Left hindlimb (tissue), 1 donor: ENCODE results near the gene ALPK1.
A peak's percentile ranks its signal among the peaks of the same experiment; 100 is the strongest.
"Not testable (repeated sequence)": the region's sequence is repeated elsewhere in the genome, so short reads cannot be mapped to it uniquely, and the experiment has no call there.

ENCODE experiments used
- DNase-seq: peaks from one replicate; pipeline ENCODE4 v3.0.0-alpha.2; 2018

ALPK1 gene

DNA sequence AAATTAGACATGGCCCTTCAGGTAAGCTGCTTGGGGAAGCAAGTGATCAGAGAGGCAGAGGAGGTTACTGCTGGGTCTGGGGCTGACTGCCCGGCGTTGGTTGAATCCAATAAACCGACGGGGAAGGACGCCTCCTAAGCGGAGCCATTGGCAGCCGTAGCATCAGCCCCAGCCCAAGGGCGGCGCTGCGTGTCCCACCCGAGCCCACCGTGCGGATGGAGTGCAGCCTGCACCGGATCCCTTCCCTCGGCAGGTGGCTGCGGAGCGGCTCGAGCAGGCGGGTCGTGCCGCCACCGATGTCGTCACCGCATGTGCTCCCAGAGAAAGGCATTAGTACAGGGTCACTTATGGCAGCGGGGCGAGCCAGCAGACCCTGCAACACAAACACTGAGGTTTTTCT lies 82.1 kb downstream of the ALPK1 start:
- no peak for DNase-seq

DNA sequence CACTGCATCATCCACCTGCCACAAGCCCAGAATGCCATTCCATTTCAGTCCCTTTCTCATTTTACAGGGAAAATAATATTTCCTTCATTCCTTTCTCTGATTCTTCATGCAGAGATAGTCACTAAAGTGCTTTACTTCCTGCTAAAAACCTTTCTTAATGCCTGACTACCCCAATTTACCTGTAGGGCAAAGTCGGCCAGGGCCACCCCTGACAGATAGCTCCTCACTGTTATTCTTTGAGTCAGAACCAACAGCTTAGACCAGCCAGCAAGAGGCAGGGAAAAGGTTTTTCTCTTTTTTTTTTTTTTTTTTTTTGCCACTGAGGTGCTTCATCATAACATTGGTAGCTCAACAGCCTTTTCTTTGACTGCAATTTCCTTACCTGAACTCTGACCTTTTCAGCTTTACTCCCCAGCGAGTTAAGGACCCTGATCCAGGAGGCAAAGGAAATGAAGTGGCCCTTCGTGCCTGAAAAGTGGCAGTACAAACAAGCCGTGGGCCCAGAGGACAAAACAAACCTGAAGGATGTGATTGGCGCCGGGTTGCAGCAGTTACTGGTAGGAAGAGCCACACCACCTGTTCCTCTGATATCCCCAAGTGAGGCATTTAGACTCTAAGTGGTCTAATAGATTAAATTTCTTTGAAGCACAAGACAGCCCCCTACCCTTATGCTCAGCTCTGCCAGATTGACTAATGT lies 85.0 kb downstream of the ALPK1 start:
- DNase-seq, result no peak

DNA sequence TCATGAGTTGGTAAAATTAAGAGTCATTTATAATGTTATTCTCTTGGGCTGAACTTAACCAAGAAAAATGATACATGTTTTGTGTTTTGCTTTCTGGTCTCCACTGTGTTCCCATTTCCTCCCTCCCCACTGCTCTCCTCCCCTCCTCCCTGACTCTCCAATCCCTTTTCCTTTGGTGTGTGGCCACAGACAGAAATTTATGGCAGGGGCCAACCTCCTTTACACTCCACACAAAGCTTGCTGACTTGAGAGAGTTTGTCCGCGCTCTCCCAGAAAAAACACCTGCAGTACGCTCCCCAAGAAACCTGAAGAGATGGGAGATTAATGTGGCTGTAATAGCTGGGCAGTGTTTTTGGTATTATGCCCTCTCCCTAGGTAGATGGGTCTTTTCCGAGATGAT lies 88.9 kb downstream of the ALPK1 start:
- no peak for DNase-seq

GRCh38 chr4:112402098-112402497 lies 104.9 kb downstream of the ALPK1 start:
- peak; percentile 34 for DNase-seq

DNA sequence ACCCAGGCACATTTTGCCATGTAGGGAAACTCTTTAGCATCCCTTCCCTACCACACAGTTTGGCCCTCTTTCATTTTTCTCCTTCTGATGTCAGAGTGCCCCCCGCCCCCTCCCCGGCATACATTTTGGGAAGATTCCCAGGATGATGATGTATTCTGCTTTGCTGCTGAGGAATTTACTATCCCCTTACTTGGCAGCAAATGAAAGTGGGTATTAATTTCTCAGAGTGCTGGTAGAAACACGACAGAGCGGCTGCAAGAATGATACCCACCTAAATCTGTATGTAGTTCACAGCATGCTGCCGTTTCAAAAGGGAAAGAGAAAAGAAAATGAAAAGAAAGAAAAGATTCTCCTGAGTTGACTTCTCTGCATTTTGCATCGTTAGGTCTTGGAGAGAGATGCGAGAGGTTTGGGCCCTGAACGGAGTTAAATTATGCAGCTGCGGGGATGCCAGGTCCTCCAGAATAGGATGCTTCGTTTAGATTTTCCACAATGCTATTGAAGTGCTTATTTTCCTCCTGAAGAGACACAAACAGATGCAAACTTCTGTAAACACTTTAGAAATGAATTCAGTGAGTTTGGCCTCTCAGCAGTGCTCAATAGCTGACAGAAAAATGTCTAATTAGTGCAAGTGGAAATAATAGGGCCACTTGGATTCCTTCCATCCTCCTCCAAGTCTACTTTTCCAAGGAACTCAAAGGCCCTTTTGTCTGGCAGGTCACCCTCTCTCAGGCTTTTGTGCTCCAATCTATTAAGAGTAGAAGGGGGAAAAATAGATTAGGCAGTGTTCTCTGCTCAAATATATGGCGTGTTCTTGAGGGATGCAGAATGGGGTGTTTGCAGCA lies 106.2 kb downstream of the ALPK1 start:
- DNase-seq, result peak; percentile 43

GRCh38 chr4:112410364-112410763 lies 113.2 kb downstream of the ALPK1 start:
- no peak for DNase-seq

DNA sequence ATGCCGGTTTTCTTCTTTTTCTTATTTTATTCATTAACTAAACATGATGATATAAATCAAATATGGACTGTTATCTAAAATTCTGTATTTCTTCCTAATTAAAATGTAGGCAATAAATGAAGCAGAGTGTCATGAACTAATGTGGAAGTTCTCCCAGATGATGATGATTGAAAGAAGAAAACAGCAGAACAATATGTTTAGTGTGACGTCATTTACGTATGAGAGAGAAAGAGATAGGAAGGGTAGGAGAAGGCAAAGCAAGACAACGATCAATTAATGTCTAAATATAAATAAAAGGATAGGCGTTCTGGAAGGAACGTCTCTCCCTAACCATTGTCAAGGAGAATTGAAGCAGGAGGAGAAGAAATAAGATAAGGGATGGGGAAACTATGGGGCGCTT lies 113.6 kb downstream of the ALPK1 start:
- no peak for DNase-seq

- no peak for DNase-seq
These were observed 114.8 kb downstream of the ALPK1 start for GRCh38 chr4:112411781-112412550.

GRCh38 chr4:112416464-112416863 lies 119.3 kb downstream of the ALPK1 start:
- DNase-seq, result no peak

DNA sequence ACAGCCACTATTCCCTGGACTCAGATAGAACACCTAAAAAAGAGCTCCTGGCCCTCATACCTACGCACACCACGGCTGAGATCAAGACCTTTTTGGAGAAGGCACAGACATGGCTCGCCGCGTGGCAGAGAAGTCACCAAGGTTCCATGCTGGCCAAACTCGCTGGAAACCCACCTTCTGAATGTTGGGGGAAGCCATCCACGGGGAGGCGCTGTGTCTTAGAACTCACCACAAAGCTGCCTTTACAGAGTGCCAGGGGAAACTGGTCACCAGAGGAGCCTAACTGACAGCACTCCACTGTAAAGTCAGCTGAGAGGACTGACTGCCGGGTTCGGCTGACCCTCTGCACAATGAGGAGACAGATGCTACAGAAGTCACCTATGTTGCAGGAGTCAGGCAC lies 120.9 kb downstream of the ALPK1 start:
- no peak for DNase-seq

DNA sequence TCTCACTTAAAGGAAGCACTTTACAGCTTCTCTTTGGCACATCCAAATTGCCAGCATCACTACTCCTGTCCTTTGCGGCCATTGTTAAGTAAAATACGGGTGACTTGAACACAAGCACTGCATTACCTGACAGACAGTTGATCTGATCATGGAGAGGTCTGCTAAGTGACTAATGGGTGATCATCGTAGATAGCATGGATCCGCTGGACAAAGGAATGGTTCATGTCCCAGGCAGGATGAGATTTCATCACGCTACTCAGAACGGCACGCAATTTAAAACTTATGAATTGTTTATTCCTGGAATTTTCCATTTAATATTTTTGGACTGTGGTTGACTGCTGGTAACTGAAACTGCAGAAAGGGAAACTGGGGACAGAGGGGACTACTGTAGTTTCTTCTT lies 124.7 kb downstream of the ALPK1 start:
- DNase-seq, result no peak

GRCh38 chr4:112422644-112423043 lies 125.5 kb downstream of the ALPK1 start:
- DNase-seq, result no peak

DNA sequence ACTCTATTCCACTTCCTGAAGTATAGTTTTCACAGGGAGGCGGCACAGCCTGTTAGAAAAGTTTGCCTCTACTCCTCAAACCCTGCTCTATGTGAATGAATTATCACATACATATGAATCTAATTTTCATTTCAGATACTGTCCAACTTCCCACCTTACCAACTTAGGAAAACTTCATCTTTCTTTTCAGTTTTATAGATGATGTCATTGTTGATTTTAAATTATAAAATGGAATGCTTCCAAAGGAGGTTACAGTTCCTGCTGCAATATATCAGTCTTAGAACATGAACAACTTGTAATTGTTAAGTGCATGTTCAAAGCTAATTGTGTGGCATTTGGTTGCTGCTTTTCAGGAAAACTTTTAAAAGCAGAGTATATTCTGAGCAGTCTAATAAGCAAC lies 126.4 kb downstream of the ALPK1 start:
- DNase-seq, result no peak

DNA sequence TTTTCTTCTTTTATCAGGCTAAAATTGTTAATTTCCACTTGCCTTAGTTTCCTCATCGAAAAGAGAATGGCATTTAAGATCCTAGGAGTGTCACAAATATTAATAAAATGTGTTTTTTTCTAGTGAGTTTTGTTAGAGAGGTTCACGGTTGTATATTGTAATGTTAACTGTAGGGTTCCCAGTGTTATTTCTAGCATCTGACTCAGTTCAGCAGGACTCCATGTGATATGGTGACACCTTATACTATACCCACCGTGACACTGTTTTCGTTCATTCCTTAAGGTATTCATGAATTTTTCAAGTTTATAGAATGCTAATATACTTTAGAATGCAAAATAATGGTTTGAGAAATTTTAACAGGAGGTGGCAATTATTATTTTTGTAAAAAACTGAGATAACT lies 128.7 kb downstream of the ALPK1 start:
- DNase-seq, result no peak

GRCh38 chr4:112426416-112426815 lies 129.2 kb downstream of the ALPK1 start:
- no peak for DNase-seq

- DNase-seq, result no peak
These were observed 134.0 kb downstream of the ALPK1 start for GRCh38 chr4:112431158-112431557.

DNA sequence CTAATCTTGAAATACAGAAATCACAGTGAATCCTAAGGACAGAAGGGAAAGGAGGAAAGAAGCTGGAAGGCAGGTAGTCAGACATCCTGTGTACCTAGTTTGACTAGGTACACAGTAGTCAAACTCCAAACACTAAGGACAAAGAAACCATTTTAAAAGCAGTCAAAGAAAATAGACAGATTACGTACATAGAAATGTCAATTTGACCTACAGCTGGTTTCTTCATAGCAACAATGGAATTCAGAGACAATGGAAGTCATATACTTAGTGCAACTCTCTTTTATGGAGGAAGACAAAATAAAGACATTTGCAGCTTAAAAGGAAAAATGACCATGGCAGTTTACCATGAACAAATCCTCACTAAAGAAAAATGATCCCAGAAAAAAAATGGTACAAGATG lies 139.8 kb downstream of the ALPK1 start:
- DNase-seq, result no peak

GRCh38 chr4:112442226-112442625 lies 145.1 kb downstream of the ALPK1 start:
- DNase-seq, result not testable (repeated sequence)

- no peak for DNase-seq
These were observed 151.3 kb downstream of the ALPK1 start for GRCh38 chr4:112448306-112449132.

GRCh38 chr4:112449708-112450107 lies 152.5 kb downstream of the ALPK1 start:
- no peak for DNase-seq

DNA sequence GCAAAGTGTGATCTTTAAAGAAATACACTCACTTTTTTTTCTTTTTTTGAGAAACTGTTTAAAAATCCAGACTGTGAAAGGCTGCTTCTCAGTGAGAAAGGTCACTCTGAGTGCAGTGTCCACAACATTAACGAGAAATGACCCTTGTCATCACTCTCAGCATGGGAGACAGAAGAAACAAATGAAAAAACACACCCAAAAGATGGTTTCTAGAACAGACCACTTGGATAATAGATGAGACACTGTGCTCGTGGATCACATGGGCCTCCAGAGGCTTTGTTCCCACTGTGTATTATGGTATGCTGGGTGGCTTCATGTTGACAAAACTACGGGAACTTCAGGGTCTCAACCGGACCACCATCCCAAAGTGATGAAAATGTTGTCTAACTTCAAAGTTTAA lies 153.9 kb downstream of the ALPK1 start:
- no peak for DNase-seq

- no peak for DNase-seq
These were observed 154.7 kb downstream of the ALPK1 start for GRCh38 chr4:112451831-112452230.

DNA sequence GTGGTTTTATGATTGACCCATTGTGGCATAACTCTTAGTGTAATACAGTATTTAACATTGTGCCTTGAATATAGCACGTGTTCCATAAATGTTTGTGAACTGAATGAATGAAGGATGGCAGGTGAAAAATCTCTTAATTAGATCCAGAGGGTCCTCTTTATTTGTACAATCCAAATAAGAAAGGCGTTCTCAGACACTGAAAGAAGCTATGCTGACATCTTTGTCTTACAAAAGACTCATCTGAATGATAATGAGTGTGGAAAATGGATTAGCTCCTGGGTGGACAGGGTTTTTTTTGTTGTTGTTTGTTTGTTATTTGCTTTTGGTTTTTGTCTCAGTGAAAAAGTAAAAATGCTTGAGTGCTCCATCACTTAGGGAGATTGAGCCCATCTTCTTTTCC lies 156.2 kb downstream of the ALPK1 start:
- DNase-seq, result no peak
